HPDE6-E6E7 (cell line): ENCODE data around the gene LEMD1.
"Not testable (repeated sequence)": the region's sequence is repeated elsewhere in the genome, so short reads cannot be mapped to it uniquely, and the experiment has no call there.

Experiments
- DNase-seq: peaks from one replicate; pipeline ENCODE4 v3.0.0; 2011; ENCODE audit warnings: missing footprints; ENCODE audit errors: extremely low spot score

The LEMD1 gene

DNA sequence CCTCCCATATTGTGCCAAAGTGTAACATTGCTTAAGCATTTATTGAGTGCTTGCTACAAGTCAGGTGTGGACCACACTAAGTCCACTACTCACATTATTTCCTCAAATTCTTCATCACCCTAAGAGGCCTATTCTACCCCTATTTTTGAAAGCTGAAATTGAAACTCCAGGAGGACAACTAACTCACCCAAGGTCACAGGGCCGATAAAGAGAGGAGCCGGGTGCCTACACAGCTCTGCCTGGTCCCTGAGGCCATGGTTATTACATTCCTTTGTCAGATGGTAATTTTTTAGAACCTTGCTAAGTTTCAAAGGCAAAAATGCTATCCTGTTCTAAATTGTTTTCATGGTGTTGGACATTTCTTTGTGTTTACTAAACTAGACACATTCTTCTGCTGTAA lies 41.0 kb downstream of the LEMD1 start:
- DNase-seq: no peak

DNA sequence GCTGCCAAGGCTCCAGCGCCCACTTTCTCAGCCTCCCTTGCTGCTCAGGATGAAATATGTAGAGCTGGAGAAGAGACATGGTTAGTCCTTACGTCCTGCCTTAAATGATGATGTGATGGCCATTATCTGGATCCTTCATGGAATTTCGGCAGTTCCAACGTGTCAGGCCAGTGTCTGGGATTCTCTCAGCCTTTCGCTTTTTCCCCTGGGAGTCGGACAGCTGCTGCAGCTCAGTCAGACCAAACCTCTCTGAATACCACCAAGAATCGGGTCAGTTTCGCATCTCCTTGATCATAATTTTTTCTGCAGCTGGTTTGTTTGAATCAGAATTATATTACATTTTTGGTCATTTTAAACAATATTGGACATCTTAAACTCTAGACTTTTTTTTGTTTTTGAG lies 42.8 kb downstream of the LEMD1 start:
- DNase-seq: no peak

DNA sequence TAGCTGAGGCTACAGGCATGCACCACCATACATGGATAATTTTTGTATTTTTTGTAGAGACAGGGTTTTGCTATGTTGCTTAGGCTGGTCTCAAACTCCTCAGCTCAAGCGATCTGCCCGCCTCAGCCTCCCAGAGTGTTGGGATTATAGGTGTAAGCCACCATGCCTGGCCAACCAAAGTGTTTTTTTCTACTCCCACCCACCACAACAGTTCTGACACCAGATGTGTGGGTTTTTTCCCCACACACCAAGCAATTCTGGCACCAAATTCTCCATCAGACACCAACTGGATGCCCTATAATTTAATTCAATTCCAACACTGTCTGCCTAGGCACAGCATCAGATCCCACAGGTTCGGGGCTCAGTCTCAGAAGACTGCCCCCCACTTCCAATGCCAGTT lies 44.5 kb downstream of the LEMD1 start:
- no peak for DNase-seq

DNA sequence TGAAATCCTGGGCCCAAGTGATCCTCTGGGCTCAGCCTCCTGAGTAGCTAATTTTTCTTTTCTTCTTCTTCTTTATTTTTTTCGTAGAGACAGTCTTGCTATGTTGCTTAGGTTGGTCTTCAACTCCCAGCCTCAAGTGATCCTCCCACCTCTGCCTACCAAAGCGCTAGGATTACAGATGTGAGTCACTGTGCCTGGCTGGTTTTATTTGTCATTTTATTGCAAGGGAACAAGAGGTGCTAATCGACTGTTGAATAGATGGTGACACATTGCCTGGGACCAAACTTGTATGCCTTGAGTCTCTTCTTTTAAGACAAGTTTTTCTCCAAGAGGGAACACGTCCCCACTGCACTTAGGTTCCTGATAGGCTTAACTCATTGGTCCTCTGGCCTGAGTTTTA lies 45.1 kb downstream of the LEMD1 start:
- no peak for DNase-seq

DNA sequence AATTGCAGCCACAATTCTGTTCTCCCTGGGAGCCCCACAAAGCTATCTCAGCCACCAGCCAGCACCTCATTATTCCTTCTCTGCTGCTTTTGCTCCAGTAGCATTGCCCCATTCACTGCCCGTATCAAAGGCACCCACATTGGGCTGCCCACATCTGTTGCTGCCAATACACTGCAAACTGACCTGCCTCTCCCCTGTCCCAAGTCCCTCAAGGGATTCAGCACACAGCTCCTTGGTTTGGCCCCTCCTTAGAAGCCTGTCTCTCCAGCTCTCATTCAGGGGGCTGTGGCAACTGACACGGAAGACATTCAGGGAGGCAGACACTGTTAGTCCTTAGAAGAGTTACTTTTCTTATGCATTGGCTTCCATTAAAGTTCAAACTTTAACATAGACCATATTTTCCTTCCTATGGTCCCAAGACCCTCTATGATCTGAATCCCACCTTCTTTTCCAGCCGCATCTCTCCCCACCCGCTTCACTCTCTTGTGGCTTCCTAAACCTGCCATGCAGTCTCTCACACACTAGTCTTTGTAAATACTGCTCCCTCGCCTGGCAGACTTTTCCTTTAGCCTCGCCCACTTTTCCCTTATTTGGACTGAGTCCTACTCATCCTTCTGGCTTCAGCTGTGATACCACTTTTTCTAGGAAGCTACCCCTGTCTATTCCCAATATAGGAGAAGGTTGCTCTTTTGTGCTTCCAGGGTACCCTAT lies 45.9 kb downstream of the LEMD1 start:
- DNase-seq: peak; percentile 58

DNA sequence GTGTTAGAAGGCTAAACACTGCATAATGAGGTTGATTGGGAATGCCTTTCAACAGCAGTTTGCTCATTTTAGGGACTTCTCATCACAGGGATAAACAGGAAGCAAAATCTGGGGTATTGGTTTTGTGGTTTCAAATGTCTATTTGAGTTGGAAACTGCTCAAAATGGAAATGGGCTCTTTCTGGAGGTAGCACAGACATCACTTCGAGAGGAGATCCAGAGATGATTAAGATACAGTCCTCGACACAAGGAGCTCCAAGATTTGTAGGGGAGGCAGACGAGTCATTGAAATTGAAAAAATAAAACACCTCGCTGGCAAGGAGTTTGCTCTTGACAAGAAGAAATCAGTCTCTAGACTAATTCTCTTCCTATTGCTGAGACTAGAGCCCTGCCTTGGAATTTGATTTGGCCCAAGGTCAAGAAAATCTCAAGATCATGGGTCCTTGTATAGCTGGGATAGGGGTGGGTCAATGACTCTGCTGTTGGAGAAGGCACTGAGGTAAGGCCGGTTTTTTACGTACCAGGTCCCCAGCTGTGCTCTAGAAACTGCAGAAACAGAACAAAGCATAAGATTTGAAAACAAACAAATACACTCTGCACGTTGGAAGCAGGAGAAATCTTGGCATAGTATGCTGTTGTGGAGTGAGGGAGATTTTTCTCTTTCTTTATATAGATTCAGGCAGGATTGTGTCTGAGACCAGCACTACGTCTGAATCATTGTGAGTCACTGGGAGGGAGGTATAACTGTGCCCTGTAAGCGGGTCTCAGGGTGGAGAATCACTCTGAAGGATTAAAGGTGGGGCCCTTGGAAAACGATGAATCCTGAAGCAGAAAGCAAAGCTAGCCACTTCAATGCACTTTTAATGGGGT lies 47.4 kb downstream of the LEMD1 start:
- DNase-seq: peak; percentile 90

DNA sequence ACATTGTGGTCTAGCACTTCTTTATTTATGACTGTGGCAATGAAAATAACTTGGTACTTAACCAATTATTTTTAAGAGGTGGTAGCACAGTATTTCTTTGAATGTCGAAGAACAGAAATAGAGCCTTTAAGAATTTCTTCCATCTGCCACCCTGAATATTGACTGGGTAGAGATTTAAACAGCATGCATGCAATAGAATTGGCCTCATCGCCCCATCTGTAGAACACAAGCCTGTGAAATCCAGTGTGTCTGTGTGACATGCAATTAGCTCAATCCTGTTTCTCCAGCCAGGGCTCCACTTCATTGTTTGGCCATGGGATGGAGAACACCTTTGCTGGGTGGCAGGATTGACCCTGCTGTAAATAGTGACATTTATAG lies 48.1 kb downstream of the LEMD1 start:
- no peak for DNase-seq

DNA sequence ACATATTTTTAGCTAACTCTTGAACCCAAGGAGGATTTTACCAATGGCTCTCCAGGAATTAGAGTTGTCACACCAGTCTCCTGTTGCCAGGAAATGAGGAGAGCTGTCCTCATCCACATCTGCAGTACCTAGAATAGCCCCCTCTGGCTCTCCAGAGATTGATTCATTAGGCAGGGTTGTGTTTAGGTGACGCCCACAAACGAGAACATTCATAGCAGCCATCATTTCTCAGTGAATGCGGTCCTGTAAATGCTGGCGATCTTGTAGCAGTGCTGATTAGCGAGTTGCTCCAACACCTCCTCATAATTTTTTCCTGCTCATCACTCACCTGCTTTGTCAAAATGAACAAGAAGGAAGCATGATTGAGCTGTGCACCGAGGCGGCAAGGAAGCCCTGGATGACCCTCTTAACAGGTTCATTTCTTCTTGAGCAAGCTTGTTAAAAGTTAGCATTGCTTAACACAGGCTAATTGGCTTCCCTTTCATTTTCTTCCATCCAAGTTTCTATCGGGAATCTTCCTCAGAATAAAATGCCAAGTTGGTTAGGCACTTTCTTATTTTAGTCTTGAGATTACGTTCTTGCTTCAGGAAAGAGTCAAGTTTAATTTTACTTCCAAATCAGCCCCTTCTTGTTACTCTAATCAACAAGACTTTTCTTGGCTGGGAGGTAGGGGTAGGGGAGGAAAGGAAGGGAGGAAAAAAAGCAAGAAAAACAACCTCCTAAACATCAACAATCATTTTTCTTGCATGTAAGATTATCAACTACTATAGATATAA lies 48.6 kb downstream of the LEMD1 start:
- DNase-seq: no peak

DNA sequence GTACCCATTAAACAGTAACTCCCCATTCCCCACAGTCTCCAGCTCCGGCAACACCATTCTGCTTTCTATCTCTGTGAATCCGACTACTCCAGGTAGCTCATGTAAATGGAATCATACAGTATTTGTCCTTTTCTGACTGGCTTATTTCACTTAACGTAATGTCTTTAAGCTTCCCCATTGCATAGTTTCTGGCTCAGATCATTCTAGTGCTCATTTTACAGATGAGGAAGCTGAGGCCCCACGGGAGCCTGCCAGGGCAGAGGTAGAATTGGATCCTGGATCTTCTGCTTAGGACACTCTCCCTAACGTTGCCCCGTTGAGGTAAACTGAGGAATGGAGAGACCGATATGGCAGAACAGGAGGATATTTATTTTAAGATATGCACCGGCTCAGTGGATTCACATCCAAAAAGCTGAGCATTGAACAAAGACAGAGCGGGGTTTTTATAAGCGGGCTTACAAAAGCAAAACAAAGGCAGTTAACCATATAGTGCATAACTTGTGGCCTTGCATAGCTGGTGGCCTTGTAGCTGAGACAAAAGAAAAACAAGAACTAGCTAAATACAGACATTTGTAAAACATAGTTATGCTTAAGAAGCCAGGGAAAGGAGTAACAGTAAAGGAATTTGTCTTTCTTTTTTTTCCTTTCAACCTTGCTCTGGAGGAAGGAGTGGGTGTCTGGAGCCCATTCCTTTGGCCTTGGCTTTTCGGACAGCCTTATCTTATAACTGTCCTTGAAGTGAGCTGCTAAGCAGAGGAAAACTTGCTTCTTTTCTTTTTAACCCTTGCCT lies 49.8 kb downstream of the LEMD1 start:
- no peak for DNase-seq

DNA sequence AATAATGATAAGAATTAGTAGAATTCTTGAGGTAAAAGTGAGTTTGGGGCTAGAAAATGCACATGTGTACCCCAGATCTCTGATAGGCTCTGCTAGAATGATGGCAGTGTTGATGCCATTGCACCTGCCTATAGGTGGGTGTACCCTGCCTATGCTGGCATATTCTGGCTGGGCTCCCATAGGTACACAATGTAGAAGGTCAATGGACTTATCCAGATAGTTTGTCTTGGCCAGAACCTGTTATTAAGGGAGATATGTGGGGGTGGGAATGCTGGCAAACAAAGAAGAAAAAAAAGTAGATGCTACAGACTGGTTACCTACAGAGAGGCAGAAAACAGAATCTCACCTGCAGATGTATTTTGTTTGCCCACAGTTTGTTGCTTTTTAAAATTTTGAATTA lies 51.1 kb downstream of the LEMD1 start:
- DNase-seq: no peak

DNA sequence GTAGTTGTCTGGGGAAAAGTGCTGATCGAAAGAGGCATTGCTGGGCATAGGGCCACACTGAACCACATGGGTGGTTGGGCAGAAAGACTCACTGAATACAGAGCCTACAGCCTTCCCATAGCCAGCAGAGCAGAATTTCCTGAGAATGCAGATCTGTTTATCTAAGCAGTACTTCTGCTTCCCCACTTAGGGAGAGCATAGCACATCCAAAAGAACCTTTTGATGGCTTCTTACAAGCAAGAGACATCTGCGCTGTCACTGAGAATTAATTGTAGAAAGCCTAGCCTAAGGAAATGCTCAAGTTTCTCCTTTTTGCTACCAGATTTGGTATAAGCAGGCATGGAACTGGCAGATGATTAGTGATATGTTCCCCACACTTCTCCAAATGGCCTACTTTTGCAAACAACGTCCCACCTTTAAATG lies 52.1 kb downstream of the LEMD1 start:
- no peak for DNase-seq

DNA sequence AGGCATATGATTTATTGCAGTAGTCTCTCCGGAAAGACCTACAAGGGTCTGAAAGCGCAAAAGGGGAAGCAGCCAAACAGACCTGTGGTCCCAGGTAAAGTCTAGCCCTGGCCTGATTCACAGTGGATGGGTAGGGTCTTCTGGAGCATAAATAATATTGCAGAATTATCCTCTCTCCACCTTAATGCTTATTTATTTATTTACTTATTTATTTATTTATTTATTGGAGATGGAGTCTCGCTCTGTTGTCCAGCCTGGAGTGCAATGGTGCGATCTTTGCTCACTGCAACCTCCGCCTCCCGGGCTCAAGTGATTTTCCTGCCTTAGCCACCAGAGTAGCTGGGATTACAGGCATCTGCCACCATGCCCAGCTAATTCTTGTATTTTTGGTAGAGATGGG lies 53.4 kb downstream of the LEMD1 start:
- no peak for DNase-seq

DNA sequence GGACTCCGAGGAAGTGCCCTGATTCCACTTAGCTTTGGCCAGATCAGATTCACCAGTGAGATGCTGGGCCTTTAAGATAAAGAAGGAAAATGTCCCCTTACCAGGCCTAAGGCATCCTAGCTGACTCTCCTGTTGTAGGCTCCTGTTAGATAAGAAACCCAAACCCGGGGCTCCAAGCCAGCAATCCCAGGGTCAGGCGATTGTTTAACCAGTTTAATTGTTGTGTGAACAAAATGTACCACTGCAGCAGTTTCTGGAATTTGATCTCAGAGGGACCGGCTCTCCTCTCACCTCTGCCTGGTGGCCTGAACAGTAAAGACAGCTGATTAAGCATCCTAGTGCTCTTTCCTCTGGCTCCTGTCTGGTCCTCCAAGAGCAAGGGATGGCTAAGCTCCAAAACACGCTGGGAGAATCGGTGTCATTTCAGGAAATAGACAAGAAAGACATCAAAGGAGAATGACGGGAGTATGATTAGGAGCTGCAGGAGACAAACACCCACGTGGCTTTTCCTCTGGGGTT lies 55.9 kb downstream of the LEMD1 start:
- no peak for DNase-seq

DNA sequence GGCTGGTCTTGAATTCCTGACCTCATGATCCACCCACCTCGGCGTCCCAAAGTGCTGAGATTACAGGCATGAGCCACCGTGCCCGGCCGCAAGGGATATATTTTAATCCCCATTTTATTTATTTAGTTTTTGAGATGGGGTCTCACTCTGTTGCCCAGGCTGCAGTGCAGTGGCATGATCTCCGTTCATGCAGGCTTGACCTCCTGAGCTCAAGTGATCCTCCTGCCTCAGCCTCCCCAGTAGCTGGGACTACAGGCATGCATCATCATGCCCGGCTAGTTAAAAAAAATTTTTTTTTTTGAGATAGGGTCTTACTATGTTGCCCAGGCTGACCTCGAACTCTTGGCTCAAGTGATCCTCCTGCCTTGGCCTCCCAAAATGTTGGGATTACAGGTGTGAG lies 56.8 kb downstream of the LEMD1 start:
- not testable (repeated sequence) for DNase-seq

DNA sequence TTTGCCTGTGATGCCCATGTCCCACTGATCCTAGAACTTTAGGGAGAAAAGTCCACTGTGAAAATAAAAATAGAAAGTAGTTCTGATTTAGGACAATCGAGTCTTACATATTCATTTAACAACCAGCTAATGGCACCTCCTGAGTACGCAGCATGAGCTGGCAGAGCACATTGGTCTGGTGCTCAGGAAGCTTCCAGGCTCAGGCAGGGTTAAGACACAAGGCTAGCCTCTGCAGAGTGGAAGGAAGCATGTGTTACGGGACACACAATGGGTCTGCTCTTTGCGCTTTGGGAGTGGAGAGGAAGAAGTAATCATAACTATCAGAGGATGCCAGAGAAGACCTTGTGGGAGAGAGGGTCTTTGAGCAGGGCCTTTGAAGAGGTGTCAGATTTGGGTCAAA lies 61.0 kb downstream of the LEMD1 start:
- DNase-seq: no peak

DNA sequence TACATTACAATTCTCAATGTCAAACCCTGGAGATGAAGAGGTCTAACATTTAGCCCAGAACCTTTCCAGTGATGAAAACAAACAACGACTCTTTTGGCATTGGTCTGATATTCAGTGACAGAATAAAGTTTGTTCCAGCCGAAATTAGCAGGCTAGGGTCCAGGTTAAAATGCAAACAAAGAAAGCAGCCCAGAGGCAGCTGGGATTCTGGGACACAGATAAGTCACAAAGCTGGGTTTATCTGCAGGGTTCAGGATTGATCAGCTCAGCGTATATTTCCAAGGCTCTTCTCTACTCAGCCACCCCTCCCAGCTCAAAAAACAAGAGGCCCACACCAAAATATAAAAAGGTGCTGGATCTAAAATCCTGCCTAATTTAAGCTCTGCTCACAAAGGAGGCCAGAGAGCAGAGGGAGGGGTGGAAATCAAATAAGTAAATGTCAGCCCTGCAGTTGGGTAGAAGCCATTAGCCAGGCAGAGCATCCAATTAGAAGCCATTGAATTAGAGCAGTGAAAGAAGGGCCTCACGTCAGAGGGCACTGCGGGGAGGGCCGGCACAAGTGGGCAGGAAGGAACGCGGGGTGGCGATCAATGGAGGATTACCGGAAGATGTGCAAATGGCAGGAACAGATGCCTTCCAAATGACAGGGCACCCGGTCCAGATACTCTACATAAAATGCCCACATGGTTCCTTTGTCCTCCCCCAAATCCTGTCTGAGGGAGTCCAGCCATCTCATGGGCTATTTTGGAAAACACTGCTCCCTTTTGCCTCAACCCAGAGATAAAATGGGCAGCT lies 61.9 kb downstream of the LEMD1 start:
- no peak for DNase-seq

DNA sequence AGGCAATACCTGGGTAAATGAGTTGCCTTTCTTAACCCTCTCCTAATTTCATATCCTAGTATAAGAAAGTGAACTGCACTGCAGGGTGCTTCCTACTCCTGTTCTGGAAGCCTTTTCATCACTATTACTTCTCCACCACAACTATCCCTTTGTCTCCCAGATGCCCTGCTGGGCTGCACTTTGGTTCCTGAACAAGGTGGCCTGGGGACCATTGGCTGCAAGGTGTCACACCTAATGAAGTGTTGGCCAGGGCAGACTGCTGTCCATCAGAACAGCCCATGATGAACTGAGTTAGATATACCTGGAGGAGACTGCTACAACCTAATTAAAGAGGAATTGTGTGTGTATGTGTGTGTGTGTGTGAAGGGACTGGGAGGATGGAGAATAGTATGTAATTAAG lies 63.3 kb downstream of the LEMD1 start:
- DNase-seq: no peak

DNA sequence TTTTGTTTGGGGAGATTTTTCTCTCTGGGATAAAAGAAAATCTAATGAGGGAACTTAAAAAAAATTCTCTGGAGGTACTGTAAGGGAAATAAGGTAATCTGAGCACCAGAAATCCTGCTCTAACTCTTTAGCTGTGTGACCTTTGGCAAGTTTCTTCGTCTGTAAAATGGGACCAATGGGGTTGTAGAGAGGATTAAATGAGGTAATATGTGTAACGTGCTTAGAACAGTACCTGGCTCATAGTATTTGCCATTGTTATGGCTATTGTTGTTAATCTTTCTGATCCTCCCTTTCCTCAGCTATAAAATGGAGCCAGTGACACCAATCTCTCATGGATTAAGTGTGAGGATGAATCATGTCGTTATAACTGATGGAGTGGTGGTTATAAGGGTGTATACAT lies 64.3 kb downstream of the LEMD1 start:
- no peak for DNase-seq

DNA sequence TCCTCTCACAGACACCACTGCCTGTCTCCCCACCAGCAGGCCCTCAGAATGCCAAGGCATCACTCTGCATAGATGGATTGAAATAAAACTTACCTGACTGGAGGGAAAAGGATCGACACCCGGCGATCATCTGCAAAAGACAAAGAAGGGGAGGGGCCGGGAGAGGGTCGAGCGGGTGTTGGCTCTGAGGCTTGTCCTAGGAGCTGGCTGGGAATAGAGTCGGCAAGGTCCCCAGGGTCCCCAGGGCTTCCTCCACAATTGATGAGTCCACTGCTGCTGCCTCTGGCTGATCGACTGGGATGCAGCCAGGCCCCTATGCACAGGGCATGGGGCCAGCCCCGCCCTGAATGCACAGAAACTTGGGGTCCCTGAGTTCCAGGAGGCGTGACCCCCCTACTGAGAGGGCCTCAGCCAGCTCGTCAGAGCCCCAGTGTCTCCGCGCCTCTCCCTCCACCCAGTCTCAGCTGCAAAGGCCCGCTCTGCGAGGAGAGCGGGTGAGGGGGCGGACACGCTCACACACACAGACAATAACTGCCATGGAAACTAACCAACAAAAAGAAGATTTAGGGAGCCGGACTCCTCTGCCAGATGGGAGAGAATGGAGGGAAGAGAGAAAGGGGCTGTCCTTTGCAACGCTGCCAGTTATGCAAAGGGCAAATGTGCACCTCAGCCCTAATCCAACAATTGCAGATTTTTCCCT lies 65.3 kb downstream of the LEMD1 start, which contains the start of gene KLHDC8A:
Gene KLHDC8A, minus strand, starts transcription at position 483 of the 700 bp plus-strand sequence. CDS start 13,318 bp downstream, outside the sequence.
- DNase-seq: no peak

DNA sequence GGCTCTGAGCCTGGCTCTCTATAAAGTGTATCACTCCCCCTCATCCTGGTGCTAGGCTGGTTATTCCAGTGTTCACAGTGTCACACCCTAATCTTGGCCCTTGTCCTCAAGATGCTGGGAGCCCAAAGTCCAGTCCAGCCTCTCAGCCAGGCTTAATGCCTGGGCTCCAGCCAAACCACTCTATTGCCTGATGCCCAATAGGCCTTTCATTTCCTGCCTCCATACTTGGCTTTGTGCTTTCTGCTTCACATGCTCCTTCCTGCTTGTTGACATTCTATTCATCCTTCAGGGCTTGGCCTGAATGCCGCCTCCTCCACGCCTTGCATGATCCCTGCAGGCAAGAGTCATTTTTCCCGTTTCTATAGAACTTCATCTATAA lies 66.8 kb downstream of the LEMD1 start:
- no peak for DNase-seq
